ENCODE results near the gene TANC1. TPM values are rescaled to one million over a fixed set of nuclear protein-coding genes. Genes with fewer than 3 reads are reported as not detected.

TANC1 gene
- total and polyA plus RNA-seq, 2 of the 4 experiments (the other 2 are of a cell fraction) = 10.2 to 12.9 TPM

GRCh38 chr2:158923180-158923594 lies 45.3 kb upstream of the TANC1 start:
- ChIA-PET CTCF (no interaction called here), POLR2A (ENCODE audit: unreplicated experiment) (no interaction called here)
- Histone ChIP-seq H3K4me2 (ENCODE audit: low read depth, low read length) (no peak overlapping the region), H3K4me1 (ENCODE audit: control insufficient read depth, insufficient read depth, low read length) (peaks cover 9% of the 10 kb centered on the region), H4K5ac (ENCODE audit: low read depth, low read length) (peak overlapping the region; percentile 50; the same call in 1 of the 2 replicates), H2BK5ac (ENCODE audit: low read depth, low read length, poor library complexity, severe bottlenecking) (no peak overlapping the region), H2BK20ac (ENCODE audit: low read depth, low read length) (peak overlapping the region; percentile 48), H3K14ac (replicated peaks; ENCODE audit: low read depth, low read length) (peak overlapping the region; percentile 37; the same call in 1 of the 2 replicates), H3K9me3 (ENCODE audit: control insufficient read depth, insufficient read depth, low read length) (no peaks in the 10 kb centered on the region), H3K56ac (ENCODE audit: extremely low read depth, insufficient read depth, low read length) (0 out of 2 replicates have a peak overlapping the region, but pooled peaks have one; percentile 29), H3K4me3 (ENCODE audit: insufficient read depth, low read depth, low read length) (no peak overlapping the region), H4K20me1 (ENCODE audit: insufficient read depth, low read length) (no peaks in the 10 kb centered on the region), H2BK15ac (ENCODE audit: low read depth, low read length) (peak overlapping the region; percentile 49; the same call in 1 of the 3 replicates), H2AFZ (replicated peaks; ENCODE audit: low read length, poor library complexity) (no peak overlapping the region), H3K27ac (ENCODE audit: insufficient read depth, low read length) (no peak overlapping the region), H2AK9ac (replicated peaks; ENCODE audit: low read depth, low read length, poor library complexity) (no peak overlapping the region), H3K18ac (ENCODE audit: low read depth, low read length) (peak overlapping the region; percentile 64), H3K23ac (ENCODE audit: low read depth, low read length) (no peak overlapping the region), H3K4ac (ENCODE audit: low read depth, low read length) (peak overlapping the region; percentile 58), H4K8ac (ENCODE audit: low read depth in 2 of 2, low read length in 2 of 2) (peak overlapping the region in 1 of 2 experiments; percentile 55; a peak in 2 of 4 replicates), H4K91ac (ENCODE audit: insufficient read depth, low read depth, low read length) (peak overlapping the region; percentile 10; the same call in 1 of the 2 replicates), H3K36me3 (ENCODE audit: control insufficient read depth, insufficient read depth, low read length) (no peaks in the 10 kb centered on the region), H3K9ac (ENCODE audit: low read depth, low read length) (no peak overlapping the region), H3K79me1 (ENCODE audit: low read depth in 1 of 2, low read length in 2 of 2) (no peaks in the 10 kb centered on the region), H2BK120ac (ENCODE audit: low read depth, low read length) (peak overlapping the region; percentile 44), H2AK5ac (ENCODE audit: low read depth, low read length) (peak overlapping the region; percentile 31; the same call in 1 of the 2 replicates), H3K27me3 (ENCODE audit: control insufficient read depth, insufficient read depth, low read length) (no peaks in the 10 kb centered on the region), H3K9me1 (ENCODE audit: insufficient read depth, low read length) (peaks cover 3% of the 10 kb centered on the region; the same call in 1 of the 2 replicates)
- ATAC-seq (ENCODE audit: low read depth) = peak; percentile 28
- BruUV-seq (replicated peaks) = no TSS peak
- TF ChIP-seq ELK1 (IDR thresholded peaks at IDR 0.05; ENCODE audit: borderline replicate concordance, low read depth, low read length) = no peak
- no peak for TF ChIP-seq FOS (IDR thresholded peaks at IDR 0.05; ENCODE audit: low read depth, low read length)
- TF ChIP-seq MAFK (IDR thresholded peaks at IDR 0.05; ENCODE audit: low read depth, low read length) = no peak
- no peak for TF ChIP-seq CEBPB (IDR thresholded peaks at IDR 0.05; ENCODE audit: low read depth, low read length)
- TF ChIP-seq NFE2L2 (IDR thresholded peaks at IDR 0.05; ENCODE audit: low read depth, low read length) = no peak
- no peak for TF ChIP-seq CHD1 (IDR thresholded peaks at IDR 0.05; ENCODE audit: low read depth, low read length)
- TF ChIP-seq SMC3 (IDR thresholded peaks at IDR 0.05; ENCODE audit: low read depth, low read length) = no peak
- no peak for TF ChIP-seq CTCF (conservative IDR thresholded peaks at IDR 0.05; ENCODE audit: low read depth, low read length)
- no peak for TF ChIP-seq MAZ (IDR thresholded peaks at IDR 0.05; ENCODE audit: borderline replicate concordance, low read depth, low read length)
- TF ChIP-seq POLR2A (IDR thresholded peaks at IDR 0.05; ENCODE audit: low read depth, low read length) = no peak
- no peak for TF ChIP-seq MXI1 (IDR thresholded peaks at IDR 0.05; ENCODE audit: borderline replicate concordance, low read depth, low read length)
- no peak for TF ChIP-seq RAD21 (IDR thresholded peaks at IDR 0.05; ENCODE audit: low read length)
- no peak for TF ChIP-seq RCOR1 (IDR thresholded peaks at IDR 0.05; ENCODE audit: insufficient replicate concordance, low read length)
- TF ChIP-seq RFX5 (IDR thresholded peaks at IDR 0.05; ENCODE audit: low read depth, low read length) = no peak
- no peak for TF ChIP-seq BHLHE40 (IDR thresholded peaks at IDR 0.05; ENCODE audit: low read depth, low read length)
- TF ChIP-seq USF2 (IDR thresholded peaks at IDR 0.05; ENCODE audit: low read depth, low read length) = no peak
- intact Hi-C loops (cut with micrococcal nuclease) (no loop called here), dilution Hi-C loops (cut with HindIII; ENCODE audit: low sequenced_read_pairs, unreplicated experiment) (loop anchor here (25.0 kb wide), 1 partner anchor 189 kb away; no protein-coding TSS in a partner anchor), in situ Hi-C loops (cut with MboI; ENCODE audit: low sequenced_read_pairs) (no loop called here)
- DNase-seq = no peak
- no CpG with 5 or more reads among the region's 3 CpGs for WGBS, 2 experiments (ENCODE audit: extremely low coverage in 2 of 2, insufficient read length in 1 of 2)

Data from IMR-90 (cell line).